ENCODE data around the gene PIK3CD. TPM values are rescaled to one million over a fixed set of nuclear protein-coding genes. Genes with fewer than 3 reads are reported as not detected.

Gene PIK3CD
- polyA plus RNA-seq, 1 experiment, result 9.0 TPM

Other genes starting within 250 kb of the PIK3CD start
- gene SLC25A33, start 112.3 kb upstream of the PIK3CD start, polyA plus RNA-seq (2011; rRNA removed), result 3.3 and 4.1 TPM in 2 replicates
- gene TMEM201, start 62.8 kb upstream of the PIK3CD start, polyA plus RNA-seq (2011; rRNA removed), result 1.6 and 2.0 TPM in 2 replicates
- 35.2 and 57.8 TPM in 2 replicates for gene CLSTN1, start 172.2 kb downstream of the PIK3CD start, polyA plus RNA-seq (2011; rRNA removed)